OCI-LY1 (cell line): ENCODE results near the gene CFAP77.

ENCODE experiments used
- EZH2 ChIP-seq: fragments of 200-600 bp; sonication (generic), shearing (Covaris generic); IDR thresholded peaks from 2 replicates; pipeline ENCODE4 v1.8.0; 2017; ENCODE audit warnings: borderline replicate concordance, mixed run types, mild to moderate bottlenecking, antibody characterized with exemption, low read length, moderate library complexity, mixed read lengths
- TF ChIP-seq, protein P1 (sequence below): fragments of 200-600 bp; sonication (generic), shearing (Covaris generic); IDR thresholded peaks from 2 replicates; pipeline ENCODE4 v1.5.1; 2017; ENCODE audit warnings: mild to moderate bottlenecking, antibody characterized with exemption, low read length, moderate library complexity, mixed read lengths

- TF ChIP-seq, protein P1, sequence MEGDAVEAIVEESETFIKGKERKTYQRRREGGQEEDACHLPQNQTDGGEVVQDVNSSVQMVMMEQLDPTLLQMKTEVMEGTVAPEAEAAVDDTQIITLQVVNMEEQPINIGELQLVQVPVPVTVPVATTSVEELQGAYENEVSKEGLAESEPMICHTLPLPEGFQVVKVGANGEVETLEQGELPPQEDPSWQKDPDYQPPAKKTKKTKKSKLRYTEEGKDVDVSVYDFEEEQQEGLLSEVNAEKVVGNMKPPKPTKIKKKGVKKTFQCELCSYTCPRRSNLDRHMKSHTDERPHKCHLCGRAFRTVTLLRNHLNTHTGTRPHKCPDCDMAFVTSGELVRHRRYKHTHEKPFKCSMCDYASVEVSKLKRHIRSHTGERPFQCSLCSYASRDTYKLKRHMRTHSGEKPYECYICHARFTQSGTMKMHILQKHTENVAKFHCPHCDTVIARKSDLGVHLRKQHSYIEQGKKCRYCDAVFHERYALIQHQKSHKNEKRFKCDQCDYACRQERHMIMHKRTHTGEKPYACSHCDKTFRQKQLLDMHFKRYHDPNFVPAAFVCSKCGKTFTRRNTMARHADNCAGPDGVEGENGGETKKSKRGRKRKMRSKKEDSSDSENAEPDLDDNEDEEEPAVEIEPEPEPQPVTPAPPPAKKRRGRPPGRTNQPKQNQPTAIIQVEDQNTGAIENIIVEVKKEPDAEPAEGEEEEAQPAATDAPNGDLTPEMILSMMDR: no peak
- no peak for TF ChIP-seq EZH2
Observed at GRCh38 chr9:132538071-132538470, 128.1 kb downstream of the CFAP77 start.
